Anterior cingulate cortex (tissue), 58 donors: ENCODE results near the gene TRIP6.
"Not testable (repeated sequence)": the region's sequence is repeated elsewhere in the genome, so short reads cannot be mapped to it uniquely, and the experiment has no call there.

Source experiments
- DNase-seq, 58 donors: peaks; one replicate each; lab custom pipeline; 2025; lab: John Stamatoyannopoulos, UW

TRIP6 gene

DNA sequence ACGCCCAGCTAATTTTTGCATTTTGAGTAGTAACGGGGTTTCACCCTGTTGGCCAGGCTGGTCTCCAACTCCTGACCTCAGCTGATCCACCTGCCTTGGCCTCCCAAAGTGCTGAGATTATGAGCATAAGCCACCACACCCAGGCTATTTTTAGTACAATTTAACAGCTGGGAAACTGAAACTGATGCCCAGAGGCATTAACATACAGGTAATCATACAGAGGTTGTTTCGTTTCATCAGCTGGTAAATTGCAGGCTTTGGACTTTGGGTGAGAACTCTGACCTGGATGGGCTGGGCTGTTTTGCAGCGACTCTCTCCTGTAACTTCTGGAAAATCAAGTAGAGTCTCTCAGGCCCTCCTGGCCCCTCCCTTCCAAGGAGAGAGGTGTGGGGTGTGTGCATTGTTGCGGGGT lies 34.7 kb downstream of the TRIP6 start:
- DNase-seq = no peak

GRCh38 chr7:100902638-100903037 lies 35.5 kb downstream of the TRIP6 start:
- DNase-seq = no peak

DNA sequence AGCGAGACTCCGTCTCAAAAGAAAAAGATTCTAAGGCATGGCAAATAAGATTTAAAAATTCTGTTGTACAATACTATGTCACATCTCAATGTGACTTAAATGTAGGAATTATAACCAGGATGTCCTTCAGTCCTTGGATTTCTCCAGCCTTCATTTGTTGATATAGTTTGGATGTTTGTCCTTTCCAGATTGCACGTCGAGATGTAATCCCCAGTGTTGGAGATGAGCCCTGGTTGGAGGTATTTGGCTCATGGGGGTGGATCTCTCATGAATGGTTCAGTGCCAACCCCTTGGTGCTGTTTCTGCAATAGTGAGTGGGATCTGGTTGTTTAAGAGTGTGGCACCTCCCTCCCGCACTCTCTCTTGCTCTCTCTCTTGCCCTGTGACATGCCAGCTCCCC lies 41.3 kb downstream of the TRIP6 start:
- no peak for DNase-seq

DNA sequence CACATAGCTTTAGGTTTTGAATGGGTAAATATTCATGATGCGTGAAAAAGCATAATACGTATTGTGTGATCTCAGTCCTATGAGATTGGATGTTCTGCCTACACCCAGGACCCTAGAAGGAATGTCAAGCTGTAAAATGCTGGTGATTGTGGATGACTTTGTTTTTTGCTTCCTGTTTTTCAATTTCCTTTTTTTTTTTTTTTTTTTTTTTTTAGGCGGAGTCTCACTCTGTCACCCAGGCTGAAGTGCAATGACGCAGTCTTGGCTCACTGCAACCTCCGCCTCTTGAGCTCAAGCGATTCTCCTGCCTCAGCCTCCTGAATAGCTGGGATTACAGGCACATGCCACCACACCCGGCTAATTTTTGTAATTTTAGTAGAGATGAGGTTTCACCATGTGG lies 43.3 kb downstream of the TRIP6 start:
- not testable (repeated sequence) for DNase-seq

DNA sequence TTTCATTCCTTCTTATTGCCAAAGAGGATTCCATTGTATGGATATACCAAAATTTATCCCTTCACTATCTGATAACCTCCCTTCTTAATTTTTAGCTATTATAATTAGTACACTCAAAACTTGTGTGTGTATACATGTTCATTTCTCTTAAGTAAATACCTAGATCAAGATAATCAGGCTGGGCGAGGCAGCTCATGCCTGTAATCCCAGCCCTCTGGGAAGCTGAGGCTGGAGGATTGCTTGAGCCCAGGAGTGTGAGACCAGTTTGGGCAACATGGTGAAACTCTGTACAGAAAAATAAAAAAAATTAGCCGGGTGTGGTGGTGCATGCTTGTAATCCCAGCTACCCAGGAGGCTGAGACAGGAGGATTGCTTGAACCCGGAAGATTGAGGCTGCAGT lies 44.3 kb downstream of the TRIP6 start:
- DNase-seq = no peak

DNA sequence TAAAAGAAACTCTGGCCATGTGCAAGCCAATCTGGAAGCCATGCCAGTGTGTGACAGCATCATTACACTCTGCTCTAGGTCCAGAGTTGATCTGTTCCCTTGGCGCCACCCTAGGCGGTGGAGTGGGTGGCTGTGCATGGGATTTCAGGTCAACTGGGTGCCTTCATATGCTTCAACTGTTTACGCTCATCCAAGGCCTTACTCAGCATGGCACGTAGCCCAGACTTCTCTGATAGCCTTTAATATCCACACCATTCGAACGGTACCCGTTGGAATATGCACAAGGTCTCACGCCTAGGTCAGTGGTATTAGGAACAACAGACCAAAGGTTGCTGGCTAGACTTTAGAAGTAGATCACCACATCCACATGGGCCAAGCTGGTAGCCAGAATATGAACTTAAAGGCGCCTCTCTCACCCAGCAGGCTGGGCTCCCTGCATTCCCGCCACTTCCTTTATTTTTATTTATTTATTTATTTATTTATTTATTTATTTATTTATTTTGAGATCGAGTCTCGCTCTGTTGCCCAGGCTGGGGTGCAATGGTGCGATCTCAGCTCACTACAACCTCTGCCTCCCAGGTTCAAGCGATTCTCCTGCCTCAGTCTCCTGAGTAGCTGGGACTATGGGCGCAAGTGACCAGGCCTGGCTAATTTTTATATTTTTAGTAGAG lies 47.2 kb downstream of the TRIP6 start:
- no peak for DNase-seq

DNA sequence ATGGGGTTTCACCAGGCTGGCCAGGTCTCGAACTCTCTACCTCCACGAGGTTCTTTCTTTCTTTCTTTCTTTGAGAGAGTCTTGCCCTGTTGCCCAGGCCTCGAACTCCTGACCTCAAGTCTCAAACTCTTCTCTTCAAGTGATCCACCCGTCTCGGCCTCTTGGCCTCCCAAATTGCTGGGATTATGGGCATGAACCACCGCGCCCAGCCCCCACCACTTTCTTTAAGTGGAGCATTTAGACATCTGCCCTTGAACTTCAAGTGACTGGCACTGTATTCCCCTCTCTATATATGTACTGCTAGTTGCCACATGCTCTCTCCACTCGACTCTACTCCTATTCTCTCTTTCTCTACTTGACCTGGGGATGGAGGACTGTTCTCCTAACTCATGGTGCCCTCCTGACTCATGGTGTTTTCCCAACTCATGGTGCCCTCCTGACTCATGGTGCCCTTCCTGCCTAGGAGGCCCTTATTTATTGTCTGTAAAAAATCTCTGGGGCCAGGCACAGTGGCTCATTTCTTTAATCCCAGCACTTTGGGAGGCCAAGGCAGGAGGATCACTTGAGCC lies 47.8 kb downstream of the TRIP6 start:
- no peak for DNase-seq

- not testable (repeated sequence) for DNase-seq
Measured at GRCh38 chr7:100919335-100919734, 52.1 kb downstream of the TRIP6 start.

DNA sequence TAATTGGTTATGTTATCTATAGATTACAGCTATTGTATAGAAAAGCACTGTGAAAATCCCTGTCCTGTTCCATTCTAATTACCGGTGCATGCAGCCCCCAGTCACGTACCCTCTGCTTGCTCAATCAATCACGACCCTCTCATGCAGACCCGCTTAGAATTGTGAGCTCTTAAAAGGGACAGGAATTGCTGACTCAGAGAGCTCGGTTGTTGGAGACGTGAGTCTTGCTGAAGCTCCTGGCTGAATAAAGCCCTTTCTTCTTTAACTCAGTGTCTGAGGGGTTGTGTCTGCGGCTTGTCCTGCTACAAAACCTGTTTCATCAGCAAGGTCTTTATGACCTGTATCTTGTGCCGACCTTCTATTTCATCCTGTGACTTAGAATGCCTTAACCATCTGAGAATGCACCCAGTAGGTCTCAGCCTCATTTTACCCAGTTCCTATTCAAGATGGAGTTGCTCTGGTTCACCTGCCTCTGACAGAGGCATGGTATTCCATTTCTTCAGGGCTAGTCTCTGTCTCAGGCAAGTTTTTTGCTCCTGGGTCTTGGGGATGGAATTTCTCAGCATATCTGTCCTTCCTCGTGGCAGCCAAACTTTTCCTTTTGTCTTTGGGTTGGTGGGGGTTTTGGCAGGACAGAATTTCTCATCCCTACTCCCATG lies 52.7 kb downstream of the TRIP6 start:
- DNase-seq = not testable (repeated sequence)

- DNase-seq = no peak
Measured at GRCh38 chr7:100921039-100921438, 53.9 kb downstream of the TRIP6 start.
